SK-N-SH (cell line): ENCODE results near the gene WWOX. TPM values are rescaled to one million over a fixed set of nuclear protein-coding genes. Genes with fewer than 3 reads are reported as not detected.

Experiments used
- CTCF ChIA-PET: fragments of 300-600, 350-600 bp; formaldehyde crosslinking; extraction: SDS; loops from one replicate; lab custom pipeline; 2021; lab: Yijun Ruan, JAX
- POLR2A ChIA-PET: fragments of 350-600 bp; sonication (Branson Sonifier 250); formaldehyde crosslinking; extraction: SDS; loops from one replicate; lab custom pipeline; 2020; ENCODE audit warnings: antibody characterized with exemption, inconsistent platforms; lab: Yijun Ruan, JAX
- DNase-seq: peaks from one replicate; pipeline ENCODE4 v3.0.0; 2012
- H2AFZ ChIP-seq: fragments of 200-600 bp; sonication (generic); 2 replicates; pipeline ENCODE4 v1.8.1; 2016; ENCODE audit warnings: antibody characterized with exemption, mild to moderate bottlenecking, low read depth
- H3F3A ChIP-seq: fragments of 200-600 bp; sonication (generic); replicated peaks from 2 replicates; pipeline ENCODE3; 2016; ENCODE audit warnings: antibody characterized with exemption, mild to moderate bottlenecking; ENCODE audit not compliant: insufficient read depth
- H3K27ac ChIP-seq, 2 experiments: fragments of 200-500 bp in 1 of 2; fragments of 200-600 bp in 1 of 2; sonication (Bioruptor generic) in 1 of 2; sonication (generic), shearing (Covaris generic) in 1 of 2; 2 replicates each; pipeline versions ENCODE4 v1.5.1 to v1.6.1; 2014 to 2016; ENCODE audit warnings: low read depth in 2 of 2, inconsistent platforms in 1 of 2, low read length in 1 of 2, mild to moderate bottlenecking in 1 of 2, mixed read lengths in 1 of 2
- H3K27me3 ChIP-seq: fragments of 200-600 bp; sonication (generic), shearing (Covaris generic); 2 replicates; pipeline ENCODE4 v1.6.1; 2016; ENCODE audit warnings: mixed run types; ENCODE audit not compliant: insufficient read depth
- H3K36me3 ChIP-seq, 2 experiments: fragments of 200-500 bp in 1 of 2; fragments of 200-600 bp in 1 of 2; sonication (Bioruptor generic) in 1 of 2; sonication (generic) in 1 of 2; replicated peaks in 1 of 2; 2 replicates each; pipeline versions ENCODE3 to v1.5.1; 2014 to 2016; ENCODE audit warnings: low read length in 1 of 2, mild to moderate bottlenecking in 1 of 2; ENCODE audit not compliant: insufficient read depth in 2 of 2, control insufficient read depth in 1 of 2
- H3K4me1 ChIP-seq, 2 experiments: fragments of 200-500 bp in 1 of 2; fragments of 200-600 bp in 1 of 2; sonication (Bioruptor generic) in 1 of 2; sonication (generic), shearing (Covaris generic) in 1 of 2; 2 replicates each; pipeline versions ENCODE4 v1.5.1 to v1.6.1; 2014 to 2016; ENCODE audit warnings: low read depth in 1 of 2, low read length in 1 of 2, mixed run types in 1 of 2; ENCODE audit not compliant: insufficient read depth in 2 of 2, control insufficient read depth in 1 of 2
- H3K4me2 ChIP-seq: fragments of 200-600 bp; sonication (generic), shearing (Covaris generic); 2 replicates; pipeline ENCODE4 v1.6.1; 2017; ENCODE audit warnings: mixed run types
- H3K4me3 ChIP-seq, 2 experiments: fragments of 200-500 bp in 1 of 2; fragments of 200-600 bp in 1 of 2; sonication (Bioruptor generic) in 1 of 2; sonication (generic), shearing (Covaris generic) in 1 of 2; 2 replicates each; pipeline versions ENCODE4 v1.5.1 to v1.8.1; 2014 to 2016; ENCODE audit warnings: low read depth in 2 of 2, inconsistent platforms in 1 of 2, low read length in 1 of 2, mild to moderate bottlenecking in 1 of 2, mixed read lengths in 1 of 2, moderate library complexity in 1 of 2
- H3K79me2 ChIP-seq: fragments of 200-600 bp; sonication (generic); 2 replicates; pipeline ENCODE4 v1.8.1; 2017; ENCODE audit warnings: mild to moderate bottlenecking; ENCODE audit not compliant: insufficient read depth
- H3K9ac ChIP-seq: fragments of 200-600 bp; sonication (generic); 2 replicates; pipeline ENCODE4 v1.6.1; 2017; ENCODE audit warnings: mixed run types
- H3K9me2 ChIP-seq: fragments of 200-600 bp; sonication (generic); 2 replicates; pipeline ENCODE4 v1.6.1; 2017; ENCODE audit warnings: mixed run types
- H3K9me3 ChIP-seq: fragments of 200-600 bp; sonication (generic); 2 replicates; pipeline ENCODE4 v1.6.1; 2017; ENCODE audit warnings: mixed run types, mild to moderate bottlenecking, moderate library complexity
- H4K20me1 ChIP-seq: fragments of 200-600 bp; sonication (generic); 2 replicates; pipeline ENCODE4 v1.6.1; 2017; ENCODE audit warnings: mild to moderate bottlenecking, mixed run types; ENCODE audit not compliant: insufficient read depth
- CHD2 ChIP-seq: fragments of 150-350 bp; IDR thresholded peaks from 2 replicates; pipeline ENCODE4 v1.6.1; 2018; ENCODE audit warnings: low read length; ENCODE audit not compliant: partially characterized antibody
- CTCF ChIP-seq: fragments of 200-600 bp; sonication (generic); IDR thresholded peaks from 2 replicates; pipeline ENCODE4 v1.6.1; 2017; ENCODE audit warnings: antibody characterized with exemption, mild to moderate bottlenecking, moderate library complexity
- ELF1 ChIP-seq: IDR thresholded peaks from 2 replicates; pipeline ENCODE4 v1.4.0; 2012
- EP300 ChIP-seq, 2 experiments: IDR thresholded peaks; 2 replicates each; pipeline versions ENCODE4 v1.4.0 to v1.6.1; 2012; ENCODE audit warnings: borderline replicate concordance in 1 of 2, low read depth in 1 of 2, low read length in 1 of 2
- EZH2phosphoT487 ChIP-seq: fragments of 200-600 bp; sonication (generic); IDR thresholded peaks from 2 replicates; pipeline ENCODE4 v1.6.1; 2017; ENCODE audit warnings: low read depth, mixed run types, mild to moderate bottlenecking, antibody characterized with exemption, moderate library complexity, borderline replicate concordance
- GATA2 ChIP-seq: sonication (generic); formaldehyde crosslinking; IDR thresholded peaks from 2 replicates; pipeline ENCODE4 v1.5.0; 2020; ENCODE audit warnings: mild to moderate bottlenecking, missing genetic modification reagents
- JUND ChIP-seq: IDR thresholded peaks from 2 replicates; pipeline ENCODE4 v1.4.0; 2012
- MEF2A ChIP-seq: IDR thresholded peaks from 2 replicates; pipeline ENCODE4 v1.4.0; 2012; ENCODE audit warnings: low read depth, borderline replicate concordance
- MXI1 ChIP-seq: IDR thresholded peaks from 2 replicates; pipeline ENCODE4 v1.6.1; 2012; ENCODE audit warnings: mild to moderate bottlenecking, low read depth, low read length, improper control_type of control experiment
- NFIC ChIP-seq: IDR thresholded peaks from 2 replicates; pipeline ENCODE4 v1.4.0; 2012; ENCODE audit warnings: borderline replicate concordance
- NRF1 ChIP-seq: IDR thresholded peaks from 2 replicates; pipeline ENCODE4 v1.6.1; 2012; ENCODE audit warnings: low read depth, mild to moderate bottlenecking, low read length
- POLR2AphosphoS5 ChIP-seq: IDR thresholded peaks from 2 replicates; pipeline ENCODE4 v1.6.1; 2012; ENCODE audit warnings: low read depth, low read length
- RFX5 ChIP-seq: IDR thresholded peaks from 2 replicates; pipeline ENCODE4 v1.6.1; 2012; ENCODE audit warnings: mild to moderate bottlenecking, improper control_type of control experiment, low read length
- SMC3 ChIP-seq: IDR thresholded peaks from 2 replicates; pipeline ENCODE4 v1.6.1; 2012; ENCODE audit warnings: low read depth, low read length, improper control_type of control experiment
- TAF1 ChIP-seq: IDR thresholded peaks from 2 replicates; pipeline ENCODE4 v1.6.1; 2012; ENCODE audit warnings: low read depth, mild to moderate bottlenecking, low read length, moderate library complexity, borderline replicate concordance
- TCF12 ChIP-seq: IDR thresholded peaks from 2 replicates; pipeline ENCODE4 v1.4.0; 2012
- TEAD4 ChIP-seq: IDR thresholded peaks from 2 replicates; pipeline ENCODE4 v1.4.0; 2012; ENCODE audit warnings: mild to moderate bottlenecking, borderline replicate concordance; ENCODE audit not compliant: insufficient read depth
- ZBTB33 ChIP-seq: IDR thresholded peaks from 2 replicates; pipeline ENCODE4 v1.4.0; 2012; ENCODE audit warnings: low read depth, borderline replicate concordance
- WGBS: methylation state at CpG from one replicate; pipeline ENCODE4 v1.1.6; 2017; ENCODE audit warnings: low lambda C conversion rate; 5-methylcytosine and 5-hydroxymethylcytosine counted together
- polyA plus RNA-seq, 3 experiments: library from polyadenylated mRNA; depleted of rRNA; stranded (reverse); fragments of >200 nt; gene quantifications; 2 replicates each; pipeline ENCODE4 v1.2.3, GENCODE V29; 2012

WWOX gene
- polyA plus RNA-seq, 1 of the 3 experiments (the other 2 are of a cell fraction), result 10.8 TPM

GRCh38 chr16:78980825-78981224 is 881.4 kb downstream of the WWOX start:
- H4K20me1 ChIP-seq, result no peaks in the 10 kb centered on the region
- no peaks in the 10 kb centered on the region for H3K27me3 ChIP-seq
- no peak for DNase-seq
- H3K9me3 ChIP-seq, result no peaks in the 10 kb centered on the region
- 34% methylated on average over 6 of the region's 6 CpGs for WGBS
- H3K27ac ChIP-seq, result no peak overlapping the region
- ChIA-PET POLR2A (no interaction called here), CTCF (no interaction called here)
- H3F3A ChIP-seq, result no peaks in the 10 kb centered on the region
- no peaks in the 10 kb centered on the region for H3K79me2 ChIP-seq
- no peaks in the 10 kb centered on the region for H3K9me2 ChIP-seq
- TF ChIP-seq RFX5 (no peak), JUND (no peak), GATA2 (CRISPR knock-in tag) (no peak), CHD2 (no peak), TCF12 (no peak), EZH2phosphoT487 (no peak), SMC3 (no peak), TEAD4 (no peak), NRF1 (no peak), TAF1 (no peak), MXI1 (no peak), EP300 (IDR thresholded peaks at IDR 0.05; ENCODE audit: borderline replicate concordance in 1 of 2, low read depth in 1 of 2, low read length in 1 of 2) (no peak), ELF1 (no peak), MEF2A (no peak), ZBTB33 (no peak), NFIC (no peak), CTCF (no peak), POLR2AphosphoS5 (no peak)
- no peak overlapping the region for H3K4me3 ChIP-seq
- peaks cover 0 to 9% of the 10 kb centered on the region in 2 experiments; a peak in 1 of 4 replicates for H3K4me1 ChIP-seq
- H3K4me2 ChIP-seq, result no peak overlapping the region
- H3K9ac ChIP-seq, result no peak overlapping the region
- no peak overlapping the region for H2AFZ ChIP-seq
- H3K36me3 ChIP-seq, result no peaks in the 10 kb centered on the region
